ENCODE data around the gene WDR33. TPM values are rescaled to one million over a fixed set of nuclear protein-coding genes. Genes with fewer than 3 reads are reported as not detected.

WDR33 gene
- total and polyA plus RNA-seq, 8 donors = 7.9 to 99.9 (median 20.3) TPM

- Histone ChIP-seq H3K27ac (peak overlapping the region in 4 of 5 donors; percentile 34 to 72 (median 54)), H3K9me3 (no peaks in the 10 kb centered on the region), H3K4me1 (peaks cover 6 to 47% (median 29%) of the 10 kb centered on the region in 4 donors), H3K36me3 (no peaks in the 10 kb centered on the region), H3K27me3 (peaks cover 0 to 7% (median 4%) of the 10 kb centered on the region in 3 donors), H3K4me3 (peak overlapping the region in 3 of 4 donors; percentile 16 to 22 (median 21))
- intact Hi-C loops (cut with DNase I; ENCODE audit: low total_unique reads) = no loop called here
- TF ChIP-seq POLR2AphosphoS5 (IDR thresholded peaks at IDR 0.05) = no peak
- TF ChIP-seq EP300 (IDR thresholded peaks at IDR 0.05) = no peak
- 35 to 48% (median 46%) methylated on average over 16 to 25 of the region's 25 CpGs for WGBS, 5 donors
- DNase-seq = no peak
These were observed 129.6 kb downstream of the WDR33 start for GRCh38 chr2:127681288-127681804.

GRCh38 chr2:127680706-127681287 is 130.2 kb downstream of the WDR33 start:
- Histone ChIP-seq H3K36me3 (no peaks in the 10 kb centered on the region), H3K27me3 (peaks cover 0 to 13% (median 6%) of the 10 kb centered on the region in 3 donors), H3K4me3 (peak overlapping the region in 3 of 4 donors; percentile 16 to 22 (median 21)), H3K9me3 (no peaks in the 10 kb centered on the region), H3K4me1 (peaks cover 6 to 53% (median 32%) of the 10 kb centered on the region in 4 donors), H3K27ac (peak overlapping the region in 4 of 5 donors; percentile 34 to 72 (median 54))
- intact Hi-C loops (cut with DNase I; ENCODE audit: low total_unique reads) = no loop called here
- DNase-seq = no peak
- WGBS, 5 donors = 77 to 84% (median 82%) methylated on average over 19 of the region's 19 CpGs
- TF ChIP-seq POLR2A (IDR thresholded peaks at IDR 0.05) = no peak
- TF ChIP-seq EP300 (IDR thresholded peaks at IDR 0.05) = no peak
- TF ChIP-seq CTCF (IDR thresholded peaks at IDR 0.05) = no peak
- no peak for TF ChIP-seq POLR2AphosphoS5 (IDR thresholded peaks at IDR 0.05)

- Histone ChIP-seq H3K4me3 (no peak overlapping the region), H3K27ac (no peak overlapping the region), H3K27me3 (peaks cover 0 to 23% (median 16%) of the 10 kb centered on the region in 3 donors), H3K9me3 (no peaks in the 10 kb centered on the region), H3K36me3 (no peaks in the 10 kb centered on the region), H3K4me1 (peaks cover 15 to 63% (median 39%) of the 10 kb centered on the region in 4 donors)
- TF ChIP-seq CTCF (IDR thresholded peaks at IDR 0.05) (no peak), POLR2A (IDR thresholded peaks at IDR 0.05) (no peak), POLR2AphosphoS5 (IDR thresholded peaks at IDR 0.05) (no peak), EP300 (IDR thresholded peaks at IDR 0.05) (no peak)
- no peak for DNase-seq
- intact Hi-C loops (cut with DNase I; ENCODE audit: low total_unique reads) = no loop called here
- 82 to 91% (median 85%) methylated on average over 14 to 15 of the region's 15 CpGs for WGBS, 5 donors
These were observed 131.2 kb downstream of the WDR33 start for GRCh38 chr2:127679680-127680361.

GRCh38 chr2:127678991-127679390 is 132.0 kb downstream of the WDR33 start:
- Histone ChIP-seq H3K27ac (no peak overlapping the region), H3K4me1 (peaks cover 22 to 68% (median 41%) of the 10 kb centered on the region in 4 donors), H3K4me3 (no peak overlapping the region), H3K36me3 (no peaks in the 10 kb centered on the region), H3K9me3 (no peaks in the 10 kb centered on the region), H3K27me3 (peaks cover 0 to 31% (median 24%) of the 10 kb centered on the region in 3 donors)
- WGBS, 5 donors = 83 to 88% (median 83%) methylated on average over 6 of the region's 6 CpGs
- TF ChIP-seq EP300 (IDR thresholded peaks at IDR 0.05) = no peak
- TF ChIP-seq POLR2AphosphoS5 (IDR thresholded peaks at IDR 0.05) = no peak
- intact Hi-C loops (cut with DNase I; ENCODE audit: low total_unique reads) = no loop called here
- no peak for DNase-seq

GRCh38 chr2:127678531-127678930 is 132.4 kb downstream of the WDR33 start:
- no peak overlapping the region for H3K4me3 ChIP-seq
- no peak overlapping the region for H3K27ac ChIP-seq
- intact Hi-C loops (cut with DNase I; ENCODE audit: low total_unique reads) = no loop called here
- 69 to 83% (median 73%) methylated on average over 10 of the region's 10 CpGs for WGBS, 5 donors
- no peak for TF ChIP-seq POLR2AphosphoS5 (IDR thresholded peaks at IDR 0.05)
- TF ChIP-seq EP300 (IDR thresholded peaks at IDR 0.05) = no peak
- TF ChIP-seq CTCF (IDR thresholded peaks at IDR 0.05) = no peak
- no peak for TF ChIP-seq POLR2A (IDR thresholded peaks at IDR 0.05)
- H3K4me1 ChIP-seq = peaks cover 20 to 68% (median 40%) of the 10 kb centered on the region in 4 donors
- H3K36me3 ChIP-seq = no peaks in the 10 kb centered on the region
- H3K9me3 ChIP-seq = no peaks in the 10 kb centered on the region
- peaks cover 0 to 35% (median 28%) of the 10 kb centered on the region in 3 donors for H3K27me3 ChIP-seq
- DNase-seq = peak in 1 of 2 donors; percentile 22
